NOMO-1 (cell line): ENCODE results near the gene ATF7.
"Not testable (repeated sequence)": the region's sequence is repeated elsewhere in the genome, so short reads cannot be mapped to it uniquely, and the experiment has no call there.

Experiments
- DNase-seq, 2 experiments: peaks; one replicate each; lab custom pipeline; 2025; ENCODE audit not compliant: unreplicated experiment in 2 of 2; lab: John Stamatoyannopoulos, UW

ATF7 gene

GRCh38 chr12:53627919-53628318, 1.7 kb upstream of the ATF7 start:
- DNase-seq = no peak

DNA sequence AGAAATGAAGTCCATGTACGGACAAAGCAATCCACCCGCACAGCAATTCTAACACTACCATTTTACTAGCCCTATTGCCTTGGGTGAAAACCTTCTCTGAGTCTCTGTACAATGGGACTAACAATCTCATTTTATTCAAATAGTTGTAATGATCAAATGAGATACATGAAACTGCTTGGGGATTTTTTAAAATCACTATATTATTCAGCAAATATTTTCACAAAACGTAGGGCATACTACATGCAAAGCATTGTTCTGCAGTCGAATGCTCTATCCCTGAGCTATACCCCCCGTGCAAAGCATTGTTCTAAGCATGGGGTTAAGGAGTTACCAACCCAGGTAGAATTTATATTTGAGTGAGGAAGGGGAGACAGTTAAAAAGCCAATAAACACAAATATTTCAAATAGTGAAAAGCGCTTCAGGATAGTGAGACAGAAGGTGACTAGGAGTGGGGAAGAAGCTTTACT, 554 bp upstream of the ATF7 start:
- DNase-seq = peak in 1 of 2 experiments; percentile 42

DNA sequence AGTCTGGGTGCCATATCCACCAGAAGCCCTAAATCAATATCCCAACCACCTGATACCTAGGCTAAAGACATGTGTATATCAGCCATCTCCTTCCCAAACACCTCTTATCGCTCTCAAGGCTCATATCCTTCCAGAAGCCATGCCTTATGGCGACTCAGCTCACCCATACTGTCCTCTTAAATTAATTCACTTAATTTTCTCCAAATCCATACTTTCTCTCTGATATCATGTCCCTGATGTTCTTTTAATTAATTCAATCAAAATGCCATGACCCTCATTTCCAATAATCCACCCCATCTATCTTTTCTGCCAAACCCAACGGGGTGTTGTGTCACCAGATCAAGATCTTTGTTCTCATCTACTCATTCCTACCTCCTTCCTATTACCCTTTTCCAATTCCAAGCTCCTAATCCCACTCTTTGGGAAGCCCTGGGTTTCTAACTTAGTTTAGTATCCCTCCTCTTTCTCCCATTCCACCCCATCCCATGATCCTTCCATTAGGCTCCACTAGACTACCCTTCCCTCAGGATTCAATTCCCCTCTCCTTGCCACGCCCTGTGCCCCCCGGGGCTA, 723 bp downstream of the ATF7 start:
- no peak for DNase-seq

GRCh38 chr12:53624956-53625355, 1.2 kb downstream of the ATF7 start:
- DNase-seq = no peak

- DNase-seq = peak; percentile 34 to 44
These were observed 1.7 kb downstream of the ATF7 start for GRCh38 chr12:53624458-53624857.

DNA sequence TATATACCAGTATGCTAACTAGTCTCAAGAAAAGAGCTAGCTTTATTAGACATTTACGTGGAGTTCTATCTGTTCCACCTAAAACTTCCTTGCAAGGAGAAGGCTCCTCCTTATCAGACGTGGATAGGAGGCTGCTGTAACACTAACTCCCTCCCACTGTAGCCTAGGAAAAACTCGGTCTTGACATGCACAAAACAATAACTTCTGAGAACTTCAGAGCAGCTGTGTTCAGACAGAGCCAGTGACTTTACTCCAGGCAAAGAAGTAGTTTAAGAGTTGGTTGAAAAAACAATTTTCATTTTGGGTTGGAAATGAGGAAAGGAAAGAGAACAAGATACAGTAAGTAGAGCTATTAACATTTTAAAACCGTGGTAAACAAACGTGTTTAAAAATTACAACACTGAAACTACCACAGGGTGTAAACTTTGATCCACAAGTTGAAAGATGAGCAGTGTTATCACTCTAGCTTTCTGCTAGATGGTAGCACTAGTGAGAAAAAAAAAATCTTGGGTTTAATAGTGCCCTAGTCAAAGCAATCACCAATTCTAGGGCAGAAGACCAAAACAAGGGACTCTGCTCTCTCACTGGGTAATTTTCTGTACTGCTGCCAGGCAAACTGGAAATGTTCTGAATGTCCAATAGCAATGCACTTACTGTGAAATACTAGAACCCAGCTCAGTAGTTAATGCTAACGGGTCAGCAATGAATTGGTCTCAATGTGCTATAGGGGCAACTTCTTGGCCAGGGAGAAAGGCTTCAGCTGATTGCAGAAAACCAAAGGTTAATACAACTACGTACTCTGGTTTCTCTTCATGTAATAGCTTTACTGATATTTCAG, 2.4 kb downstream of the ATF7 start:
- no peak for DNase-seq

GRCh38 chr12:53622724-53623123, 3.5 kb downstream of the ATF7 start:
- DNase-seq = no peak

DNA sequence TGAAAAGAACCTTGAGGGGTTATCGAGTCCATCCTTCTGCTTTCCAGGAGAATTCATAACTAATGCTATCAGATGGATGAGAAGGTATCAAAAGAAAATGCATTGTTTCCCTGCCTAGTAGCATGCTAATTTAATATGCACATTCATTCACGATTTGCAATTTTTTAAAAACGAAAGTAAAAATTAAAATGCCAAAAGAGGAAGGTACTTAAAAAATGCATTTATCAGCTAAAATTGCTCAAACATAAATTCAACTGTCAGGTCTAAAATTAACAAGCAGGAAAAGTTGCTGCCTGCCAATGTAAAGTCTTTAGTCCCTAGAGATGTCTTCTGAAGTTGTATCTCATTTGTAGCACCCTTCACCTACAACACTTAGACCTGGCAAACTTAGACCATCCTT, 7.9 kb downstream of the ATF7 start:
- DNase-seq = peak; percentile 82 to 92

- no peak for DNase-seq
These were observed 8.5 kb downstream of the ATF7 start for GRCh38 chr12:53617700-53618099.

- DNase-seq = no peak
These were observed 9.2 kb downstream of the ATF7 start for GRCh38 chr12:53616950-53617349.

DNA sequence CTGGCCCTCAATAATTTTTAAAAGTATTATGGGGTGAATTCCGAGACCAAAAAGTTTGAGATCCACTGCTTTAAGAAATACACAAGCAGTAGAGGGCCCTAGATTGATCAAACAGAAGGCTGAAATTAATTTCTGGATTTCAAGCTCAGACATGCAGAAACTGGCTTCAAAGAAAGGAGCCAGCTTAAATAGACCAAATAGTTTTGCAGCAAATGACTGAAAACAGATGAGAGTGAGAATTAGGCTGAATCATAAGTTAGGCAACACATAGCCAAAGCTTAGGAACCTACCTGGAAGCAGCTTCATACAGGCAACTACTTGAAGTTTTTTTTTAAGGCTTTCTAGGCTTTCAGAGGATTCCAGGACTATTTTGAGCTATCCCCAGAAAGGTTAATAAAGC, 12.4 kb downstream of the ATF7 start:
- DNase-seq = no peak

- DNase-seq = no peak
These were observed 13.2 kb downstream of the ATF7 start for GRCh38 chr12:53612978-53613377.

GRCh38 chr12:53611304-53611703, 14.9 kb downstream of the ATF7 start:
- DNase-seq = no peak

GRCh38 chr12:53606688-53607087, 19.5 kb downstream of the ATF7 start:
- not testable (repeated sequence) for DNase-seq

DNA sequence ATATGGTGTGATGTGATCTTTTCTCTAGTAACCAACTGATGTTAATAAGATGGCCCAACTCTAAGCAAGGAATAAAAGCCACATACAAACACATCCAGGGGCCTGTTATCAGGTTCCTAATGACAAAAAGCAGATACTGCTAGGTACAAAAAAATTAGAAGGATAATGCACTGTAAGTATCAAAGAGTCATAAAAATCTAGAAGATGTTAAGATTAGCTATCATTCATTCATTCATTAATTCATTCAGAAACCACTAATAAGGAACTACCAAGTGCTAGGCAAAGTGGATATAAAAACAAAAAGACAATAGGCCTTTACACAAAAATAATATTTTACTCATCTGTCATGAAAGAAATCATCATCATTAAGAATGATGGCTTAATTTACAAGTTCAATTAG, 21.6 kb downstream of the ATF7 start:
- DNase-seq = no peak

DNA sequence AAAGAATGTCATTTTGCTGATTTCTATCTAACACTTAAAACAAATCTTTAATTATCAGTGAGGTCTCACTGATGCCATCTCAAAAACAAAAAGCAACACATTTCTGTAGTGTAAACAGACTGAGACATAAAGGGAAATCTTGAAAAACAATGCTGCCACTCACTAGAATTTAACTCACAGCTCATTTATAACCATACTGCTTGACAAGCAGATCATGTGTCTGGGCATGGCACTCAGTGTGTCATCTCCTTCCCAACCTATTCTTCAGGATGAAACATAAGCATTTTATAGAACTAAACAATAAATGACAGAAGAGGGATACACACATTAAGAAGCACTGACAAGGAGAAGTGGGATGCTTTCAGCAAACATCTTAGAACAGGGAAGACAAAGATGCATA, 22.4 kb downstream of the ATF7 start:
- no peak for DNase-seq

GRCh38 chr12:53603196-53603595, 23.0 kb downstream of the ATF7 start:
- DNase-seq = no peak

- DNase-seq = no peak
These were observed 23.9 kb downstream of the ATF7 start for GRCh38 chr12:53602176-53602864.

GRCh38 chr12:53601296-53601847, 24.8 kb downstream of the ATF7 start:
- peak; percentile 25 to 47 for DNase-seq

DNA sequence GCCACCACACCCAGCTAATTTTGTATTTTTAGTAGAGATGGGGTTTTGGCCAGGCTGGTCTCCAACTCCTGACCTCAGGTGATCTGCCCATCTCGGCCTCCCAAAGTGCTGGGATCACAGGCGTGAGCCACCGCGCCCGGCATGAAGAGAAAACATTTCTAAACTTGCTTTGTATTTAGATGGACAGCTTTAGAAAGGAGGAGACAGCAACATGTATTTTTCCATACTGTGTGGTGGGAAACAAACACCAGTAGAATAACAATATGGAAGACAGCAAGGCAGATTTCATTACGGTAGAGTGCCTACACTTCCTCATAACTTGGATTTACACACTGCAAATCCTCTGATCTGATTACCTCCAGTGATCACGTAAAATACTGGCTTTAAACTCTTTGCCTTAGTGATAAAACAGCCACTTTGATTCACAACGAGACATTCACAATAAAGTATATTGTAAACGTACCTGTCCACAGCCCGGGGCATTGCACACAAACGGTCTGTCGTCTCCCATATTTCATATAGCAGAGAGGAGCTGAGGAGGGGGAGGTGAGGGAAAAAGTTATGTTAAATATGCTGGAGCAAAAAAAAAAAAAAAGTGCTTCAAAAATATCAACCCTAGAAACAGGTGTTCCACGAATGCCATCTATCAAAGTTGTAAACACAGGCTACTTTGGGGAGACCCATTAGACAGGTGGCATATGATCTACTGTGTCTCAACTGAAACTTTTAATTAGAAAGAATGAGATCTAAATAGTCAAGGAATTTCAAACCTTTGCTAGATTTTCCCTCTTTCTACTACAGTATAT, 25.5 kb downstream of the ATF7 start:
- no peak for DNase-seq

DNA sequence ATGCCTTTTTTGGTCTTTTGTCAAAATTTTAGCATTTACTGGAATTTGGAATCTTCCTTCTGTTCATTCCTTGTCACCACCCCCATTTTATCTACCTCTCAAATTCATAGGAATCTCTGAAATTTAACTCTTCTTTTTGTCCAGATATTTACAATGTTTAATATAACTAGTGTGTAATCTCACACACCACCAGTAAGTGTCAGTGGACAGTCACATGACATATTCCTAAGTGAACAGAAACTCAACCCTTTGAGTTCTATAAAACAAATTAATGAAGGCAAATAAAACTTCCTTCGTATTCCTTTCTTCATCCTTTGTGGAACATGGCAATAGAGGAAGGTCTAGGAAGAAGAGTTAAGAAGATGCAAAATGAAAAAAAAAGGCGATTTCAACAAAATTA, 26.6 kb downstream of the ATF7 start:
- no peak for DNase-seq
